BLaER1 treated with 17β-estradiol and CSF1 and Interleukin-3, amounts not matched to agents 10 nM and 100 nM (cell line): ENCODE results near the gene CPT2.
"Not testable (repeated sequence)": the region's sequence is repeated elsewhere in the genome, so short reads cannot be mapped to it uniquely, and the experiment has no call there.

Experiments
- H3K27ac ChIP-seq, 11 experiments: shearing (Covaris generic); formaldehyde crosslinking; 2 replicates each; pipeline ENCODE4 v1.8.1; 2022
- H3K27me3 ChIP-seq, 11 experiments: shearing (Covaris generic); formaldehyde crosslinking; 2 replicates each; pipeline ENCODE4 v1.8.1; 2022
- H3K36me3 ChIP-seq, 11 experiments: shearing (Covaris generic); formaldehyde crosslinking; 2 replicates each; pipeline ENCODE4 v1.8.1; 2022
- H3K4me1 ChIP-seq, 10 experiments: shearing (Covaris generic); formaldehyde crosslinking; 2 replicates each; pipeline ENCODE4 v1.8.1; 2022
- H3K4me2 ChIP-seq, 11 experiments: shearing (Covaris generic); formaldehyde crosslinking; 2 replicates each; pipeline ENCODE4 v1.8.1; 2022
- H3K4me3 ChIP-seq, 10 experiments: shearing (Covaris generic); formaldehyde crosslinking; 2 replicates each; pipeline ENCODE4 v1.8.1; 2022
- H3K9ac ChIP-seq, 11 experiments: shearing (Covaris generic); formaldehyde crosslinking; 2 replicates each; pipeline ENCODE4 v1.8.1; 2022
- H3K9me3 ChIP-seq, 11 experiments: shearing (Covaris generic); formaldehyde crosslinking; replicated peaks in 1 of 11; 2 replicates each; pipeline ENCODE4 v1.8.1; 2022
- H4K20me1 ChIP-seq, 11 experiments: shearing (Covaris generic); formaldehyde crosslinking; 2 replicates each; pipeline ENCODE4 v1.8.1; 2022
- Cebpa-rat ChIP-seq, 11 experiments: shearing (Covaris generic); IDR thresholded peaks; 2 replicates each; pipeline ENCODE4 v1.8.1; 2022

The CPT2 gene

GRCh38 chr1:53176452-53177208, 20.0 kb upstream of the CPT2 start:
- Histone ChIP-seq H3K36me3 (no peaks in the 10 kb centered on the region), H3K27me3 (no peaks in the 10 kb centered on the region), H3K4me2 (no peak overlapping the region), H4K20me1 (no peaks in the 10 kb centered on the region), H3K4me1 (peaks cover 0 to 6% (median 4%) of the 10 kb centered on the region in 10 experiments; a peak in 7 of 20 replicates), H3K4me3 (no peak overlapping the region), H3K9ac (no peak overlapping the region; a peak in 1 of 22 replicates), H3K27ac (no peak overlapping the region), H3K9me3 (no peaks in the 10 kb centered on the region)
- no peak for TF ChIP-seq Cebpa-rat (IDR thresholded peaks at IDR 0.05)

GRCh38 chr1:53180226-53180625, 16.4 kb upstream of the CPT2 start:
- no peaks in the 10 kb centered on the region for H3K27me3 ChIP-seq
- 0 out of 22 replicates have a peak, but pooled peaks cover 0 to 1% (median 0%) of the 10 kb centered on the region in 11 experiments for H3K9me3 ChIP-seq
- no peaks in the 10 kb centered on the region for H3K4me1 ChIP-seq
- no peak for TF ChIP-seq Cebpa-rat (IDR thresholded peaks at IDR 0.05)
- H3K4me3 ChIP-seq = no peak overlapping the region
- no peaks in the 10 kb centered on the region for H3K36me3 ChIP-seq
- H3K4me2 ChIP-seq = no peak overlapping the region
- H3K27ac ChIP-seq = no peak overlapping the region
- no peaks in the 10 kb centered on the region for H4K20me1 ChIP-seq
- H3K9ac ChIP-seq = no peak overlapping the region

GRCh38 chr1:53180951-53181350, 15.7 kb upstream of the CPT2 start:
- H4K20me1 ChIP-seq = no peaks in the 10 kb centered on the region
- 0 out of 20 replicates have a peak, but pooled peaks cover 0 to 4% (median 0%) of the 10 kb centered on the region in 10 experiments for H3K4me1 ChIP-seq
- no peak overlapping the region for H3K27ac ChIP-seq
- H3K9ac ChIP-seq = no peak overlapping the region
- no peak for TF ChIP-seq Cebpa-rat (IDR thresholded peaks at IDR 0.05)
- no peak overlapping the region for H3K4me3 ChIP-seq
- 0 out of 22 replicates have a peak, but pooled peaks cover 0 to 5% (median 0%) of the 10 kb centered on the region in 11 experiments for H3K9me3 ChIP-seq
- H3K27me3 ChIP-seq = no peaks in the 10 kb centered on the region
- no peaks in the 10 kb centered on the region for H3K36me3 ChIP-seq
- H3K4me2 ChIP-seq = no peak overlapping the region

GRCh38 chr1:53182111-53182593, 14.5 kb upstream of the CPT2 start:
- Histone ChIP-seq H3K36me3 (no peaks in the 10 kb centered on the region), H3K9me3 (0 out of 22 replicates have a peak, but pooled peaks cover 0 to 5% (median 0%) of the 10 kb centered on the region in 11 experiments), H3K4me1 (0 out of 20 replicates have a peak, but pooled peaks cover 0 to 4% (median 0%) of the 10 kb centered on the region in 10 experiments), H3K9ac (no peak overlapping the region), H3K4me2 (no peak overlapping the region; a peak in 1 of 22 replicates), H3K27me3 (peaks cover 0 to 5% (median 0%) of the 10 kb centered on the region in 11 experiments; a peak in 3 of 22 replicates), H3K4me3 (no peak overlapping the region), H3K27ac (no peak overlapping the region), H4K20me1 (no peaks in the 10 kb centered on the region)
- no peak for TF ChIP-seq Cebpa-rat (IDR thresholded peaks at IDR 0.05)

GRCh38 chr1:53182716-53183094, 13.9 kb upstream of the CPT2 start:
- 0 out of 22 replicates have a peak, but pooled peaks cover 0 to 5% (median 0%) of the 10 kb centered on the region in 11 experiments for H3K9me3 ChIP-seq
- no peak overlapping the region for H3K9ac ChIP-seq
- H3K36me3 ChIP-seq = no peaks in the 10 kb centered on the region
- no peak overlapping the region for H3K4me2 ChIP-seq
- no peak for TF ChIP-seq Cebpa-rat (IDR thresholded peaks at IDR 0.05)
- H3K27me3 ChIP-seq = peaks cover 0 to 9% (median 4%) of the 10 kb centered on the region in 11 experiments; a peak in 4 of 22 replicates
- H4K20me1 ChIP-seq = no peaks in the 10 kb centered on the region
- no peak overlapping the region for H3K4me3 ChIP-seq
- no peak overlapping the region for H3K27ac ChIP-seq
- H3K4me1 ChIP-seq = 0 out of 20 replicates have a peak, but pooled peaks cover 0 to 4% (median 0%) of the 10 kb centered on the region in 10 experiments

- Histone ChIP-seq H3K4me1 (0 out of 20 replicates have a peak, but pooled peaks cover 0 to 4% (median 0%) of the 10 kb centered on the region in 10 experiments), H3K4me2 (no peak overlapping the region)
Observed at GRCh38 chr1:53183095-53183990, 13.3 kb upstream of the CPT2 start.

GRCh38 chr1:53185955-53186297, 10.7 kb upstream of the CPT2 start:
- not testable (repeated sequence) for H3K4me2 ChIP-seq, H3K4me1 ChIP-seq, H3K9ac ChIP-seq, H3K27ac ChIP-seq, H3K4me3 ChIP-seq, H4K20me1 ChIP-seq, H3K9me3 ChIP-seq, H3K36me3 ChIP-seq
- H3K27me3 ChIP-seq = peaks cover 0 to 10% (median 4%) of the 10 kb centered on the region in 11 experiments; a peak in 4 of 22 replicates

More at GRCh38 chr1:53183095-53183990, 13.3 kb upstream of the CPT2 start:
- 0 out of 22 replicates have a peak, but pooled peaks cover 0 to 5% (median 0%) of the 10 kb centered on the region in 11 experiments for H3K9me3 ChIP-seq
- TF ChIP-seq Cebpa-rat (IDR thresholded peaks at IDR 0.05) = no peak
- H3K27ac ChIP-seq = no peak overlapping the region
- no peaks in the 10 kb centered on the region for H3K36me3 ChIP-seq
- peaks cover 0 to 10% (median 4%) of the 10 kb centered on the region in 11 experiments; a peak in 4 of 22 replicates for H3K27me3 ChIP-seq
- no peak overlapping the region for H3K4me3 ChIP-seq
- no peaks in the 10 kb centered on the region for H4K20me1 ChIP-seq
- H3K9ac ChIP-seq = no peak overlapping the region

- H3K4me3 ChIP-seq = no peak overlapping the region
- H4K20me1 ChIP-seq = no peaks in the 10 kb centered on the region
- no peak for TF ChIP-seq Cebpa-rat (IDR thresholded peaks at IDR 0.05)
- H3K9ac ChIP-seq = no peak overlapping the region
- 0 out of 22 replicates have a peak, but pooled peaks cover 0 to 5% (median 0%) of the 10 kb centered on the region in 11 experiments for H3K9me3 ChIP-seq
- no peak overlapping the region for H3K4me2 ChIP-seq
- no peaks in the 10 kb centered on the region for H3K36me3 ChIP-seq
- H3K27ac ChIP-seq = no peak overlapping the region
- 0 out of 20 replicates have a peak, but pooled peaks cover 0 to 4% (median 0%) of the 10 kb centered on the region in 10 experiments for H3K4me1 ChIP-seq
- peaks cover 0 to 10% (median 4%) of the 10 kb centered on the region in 11 experiments; a peak in 4 of 22 replicates for H3K27me3 ChIP-seq
Observed at GRCh38 chr1:53186533-53186932, 10.1 kb upstream of the CPT2 start.
